Erythroblast (primary cell): ENCODE data around the gene ANAPC16.

Experiments
- GATA1 ChIP-seq: IDR thresholded peaks from 2 replicates; pipeline ENCODE4 v1.6.1; 2011; ENCODE audit warnings: low read depth, mild to moderate bottlenecking, control low read depth, low read length, moderate library complexity
- POLR2A ChIP-seq: IDR thresholded peaks from 2 replicates; pipeline ENCODE4 v1.6.1; 2011; ENCODE audit warnings: mild to moderate bottlenecking, low read length

DNA sequence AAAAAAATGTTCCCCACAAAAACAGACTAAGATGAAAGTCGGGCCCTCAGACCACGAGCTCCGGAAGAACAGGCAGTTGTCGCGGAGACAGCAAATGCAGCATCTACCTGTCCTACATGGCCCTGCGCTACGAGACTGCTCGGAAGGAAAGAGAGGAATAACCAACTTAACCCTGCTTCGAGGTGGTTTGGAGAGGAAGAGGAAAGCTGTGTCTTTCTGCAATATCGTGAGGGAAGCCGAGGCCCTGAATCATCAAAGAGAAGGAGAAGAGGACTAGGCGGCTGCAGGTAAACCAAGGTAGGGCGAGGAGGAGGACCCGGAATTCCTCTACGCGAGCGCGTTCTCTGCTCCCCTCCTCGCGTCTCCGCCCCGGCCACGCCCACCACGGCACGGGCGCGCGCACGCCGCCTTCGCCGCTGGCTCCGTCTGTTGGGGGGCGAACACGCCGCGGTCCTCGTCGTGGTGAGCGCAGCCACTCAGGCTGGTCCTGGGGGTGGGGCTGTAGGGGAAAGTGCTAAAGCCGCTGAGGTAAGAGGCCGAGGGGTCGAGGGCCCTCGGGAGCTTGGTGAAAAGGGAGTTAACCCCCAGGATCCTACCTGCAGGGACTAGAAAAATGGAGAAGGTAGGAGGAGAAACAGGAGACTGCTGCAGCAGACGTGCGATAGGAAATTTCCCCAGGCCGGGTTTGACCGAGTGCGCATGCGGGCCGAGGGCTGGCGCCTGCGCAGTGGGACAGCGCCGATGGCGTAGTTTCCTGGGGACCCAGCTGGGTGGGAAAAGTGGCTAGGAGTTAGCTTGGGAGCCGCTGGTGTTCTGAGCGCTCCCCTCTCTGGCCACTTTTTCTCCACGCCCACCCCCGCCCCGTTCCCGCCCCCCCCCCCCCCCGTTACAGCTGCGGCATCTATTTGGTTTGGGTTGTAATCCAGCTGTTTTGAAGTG is at the start of gene ANAPC16, which contains the start of gene ASCC1:
- TF ChIP-seq POLR2A (peak; percentile 98), GATA1 (no peak)
